ENCODE measurements around the gene MELTF. TPM values are rescaled to one million over a fixed set of nuclear protein-coding genes. Genes with fewer than 3 reads are reported as not detected.

MELTF gene
- total and polyA plus RNA-seq, 2 of the 13 experiments (the other 11 are each of a cell fraction or from before 2014, with no cell fraction given), result 3.2 to 7.5 TPM

DNA sequence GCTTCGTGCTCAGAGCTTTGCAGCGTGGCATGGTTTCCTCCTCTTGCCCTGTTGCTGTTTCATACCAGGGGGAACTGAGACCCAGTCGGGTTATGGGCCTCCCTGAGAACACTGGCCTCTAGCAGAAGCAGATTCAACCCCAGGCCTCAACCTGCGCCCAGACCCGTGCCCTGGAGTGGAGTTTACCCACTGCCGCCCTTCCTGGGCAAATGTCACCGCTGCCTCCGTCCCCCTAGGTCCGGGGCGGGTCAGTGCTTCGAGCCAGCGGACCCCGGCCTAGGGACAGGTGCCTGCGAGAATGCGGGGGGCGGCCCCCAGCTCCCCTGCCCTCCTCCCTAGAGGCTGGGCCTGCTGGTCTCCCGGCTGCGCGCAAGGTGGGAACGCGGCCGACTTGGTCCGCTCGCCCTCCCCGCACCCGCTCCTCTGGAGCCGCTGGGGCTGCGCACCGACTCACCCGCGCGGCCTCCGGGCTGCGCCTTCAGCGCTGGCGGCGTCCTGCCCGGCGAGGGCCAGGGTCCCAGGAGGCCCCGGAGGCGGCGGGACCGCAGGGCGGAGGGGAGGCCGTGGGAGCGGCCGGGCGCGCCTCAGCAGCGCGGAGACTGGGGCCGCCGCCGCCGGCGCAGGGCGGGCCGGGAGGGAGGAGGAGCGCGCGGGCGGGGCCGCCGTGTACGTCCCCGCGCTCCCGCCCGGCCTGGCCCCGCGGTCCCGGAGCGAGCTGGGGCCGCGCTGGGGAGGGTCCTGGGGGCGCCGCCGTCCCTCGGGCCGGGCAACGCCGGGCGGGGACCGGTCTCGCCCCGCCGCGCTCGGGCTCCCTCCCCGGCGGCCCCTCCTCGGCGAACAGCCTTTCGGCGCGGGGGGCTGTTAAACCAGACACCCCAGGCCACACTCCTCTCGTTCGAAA lies 61.1 kb downstream of the MELTF start, which contains the start of gene PIGZ (continued):
- TF ChIP-seq, protein P1, sequence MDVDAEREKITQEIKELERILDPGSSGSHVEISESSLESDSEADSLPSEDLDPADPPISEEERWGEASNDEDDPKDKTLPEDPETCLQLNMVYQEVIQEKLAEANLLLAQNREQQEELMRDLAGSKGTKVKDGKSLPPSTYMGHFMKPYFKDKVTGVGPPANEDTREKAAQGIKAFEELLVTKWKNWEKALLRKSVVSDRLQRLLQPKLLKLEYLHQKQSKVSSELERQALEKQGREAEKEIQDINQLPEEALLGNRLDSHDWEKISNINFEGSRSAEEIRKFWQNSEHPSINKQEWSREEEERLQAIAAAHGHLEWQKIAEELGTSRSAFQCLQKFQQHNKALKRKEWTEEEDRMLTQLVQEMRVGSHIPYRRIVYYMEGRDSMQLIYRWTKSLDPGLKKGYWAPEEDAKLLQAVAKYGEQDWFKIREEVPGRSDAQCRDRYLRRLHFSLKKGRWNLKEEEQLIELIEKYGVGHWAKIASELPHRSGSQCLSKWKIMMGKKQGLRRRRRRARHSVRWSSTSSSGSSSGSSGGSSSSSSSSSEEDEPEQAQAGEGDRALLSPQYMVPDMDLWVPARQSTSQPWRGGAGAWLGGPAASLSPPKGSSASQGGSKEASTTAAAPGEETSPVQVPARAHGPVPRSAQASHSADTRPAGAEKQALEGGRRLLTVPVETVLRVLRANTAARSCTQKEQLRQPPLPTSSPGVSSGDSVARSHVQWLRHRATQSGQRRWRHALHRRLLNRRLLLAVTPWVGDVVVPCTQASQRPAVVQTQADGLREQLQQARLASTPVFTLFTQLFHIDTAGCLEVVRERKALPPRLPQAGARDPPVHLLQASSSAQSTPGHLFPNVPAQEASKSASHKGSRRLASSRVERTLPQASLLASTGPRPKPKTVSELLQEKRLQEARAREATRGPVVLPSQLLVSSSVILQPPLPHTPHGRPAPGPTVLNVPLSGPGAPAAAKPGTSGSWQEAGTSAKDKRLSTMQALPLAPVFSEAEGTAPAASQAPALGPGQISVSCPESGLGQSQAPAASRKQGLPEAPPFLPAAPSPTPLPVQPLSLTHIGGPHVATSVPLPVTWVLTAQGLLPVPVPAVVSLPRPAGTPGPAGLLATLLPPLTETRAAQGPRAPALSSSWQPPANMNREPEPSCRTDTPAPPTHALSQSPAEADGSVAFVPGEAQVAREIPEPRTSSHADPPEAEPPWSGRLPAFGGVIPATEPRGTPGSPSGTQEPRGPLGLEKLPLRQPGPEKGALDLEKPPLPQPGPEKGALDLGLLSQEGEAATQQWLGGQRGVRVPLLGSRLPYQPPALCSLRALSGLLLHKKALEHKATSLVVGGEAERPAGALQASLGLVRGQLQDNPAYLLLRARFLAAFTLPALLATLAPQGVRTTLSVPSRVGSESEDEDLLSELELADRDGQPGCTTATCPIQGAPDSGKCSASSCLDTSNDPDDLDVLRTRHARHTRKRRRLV (CRISPR knock-in tag; IDR thresholded peaks at IDR 0.05), result no peak
- no peak; the same call in 1 of the 2 replicates for TF ChIP-seq KDM2A (CRISPR knock-in tag; IDR thresholded peaks at IDR 0.05; ENCODE audit: borderline replicate concordance, low read depth)
- TF ChIP-seq, protein P2, sequence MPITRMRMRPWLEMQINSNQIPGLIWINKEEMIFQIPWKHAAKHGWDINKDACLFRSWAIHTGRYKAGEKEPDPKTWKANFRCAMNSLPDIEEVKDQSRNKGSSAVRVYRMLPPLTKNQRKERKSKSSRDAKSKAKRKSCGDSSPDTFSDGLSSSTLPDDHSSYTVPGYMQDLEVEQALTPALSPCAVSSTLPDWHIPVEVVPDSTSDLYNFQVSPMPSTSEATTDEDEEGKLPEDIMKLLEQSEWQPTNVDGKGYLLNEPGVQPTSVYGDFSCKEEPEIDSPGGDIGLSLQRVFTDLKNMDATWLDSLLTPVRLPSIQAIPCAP (CRISPR knock-in tag; IDR thresholded peaks at IDR 0.05; ENCODE audit: low read depth), result no peak
- no peak for TF ChIP-seq ZNF160 (CRISPR knock-in tag; IDR thresholded peaks at IDR 0.05)
- TF ChIP-seq REPIN1 (CRISPR knock-in tag; IDR thresholded peaks at IDR 0.05; ENCODE audit: borderline replicate concordance, low read depth), result 0 out of 2 replicates have a peak, but pooled peaks have one; percentile 45
- TF ChIP-seq, protein P3, sequence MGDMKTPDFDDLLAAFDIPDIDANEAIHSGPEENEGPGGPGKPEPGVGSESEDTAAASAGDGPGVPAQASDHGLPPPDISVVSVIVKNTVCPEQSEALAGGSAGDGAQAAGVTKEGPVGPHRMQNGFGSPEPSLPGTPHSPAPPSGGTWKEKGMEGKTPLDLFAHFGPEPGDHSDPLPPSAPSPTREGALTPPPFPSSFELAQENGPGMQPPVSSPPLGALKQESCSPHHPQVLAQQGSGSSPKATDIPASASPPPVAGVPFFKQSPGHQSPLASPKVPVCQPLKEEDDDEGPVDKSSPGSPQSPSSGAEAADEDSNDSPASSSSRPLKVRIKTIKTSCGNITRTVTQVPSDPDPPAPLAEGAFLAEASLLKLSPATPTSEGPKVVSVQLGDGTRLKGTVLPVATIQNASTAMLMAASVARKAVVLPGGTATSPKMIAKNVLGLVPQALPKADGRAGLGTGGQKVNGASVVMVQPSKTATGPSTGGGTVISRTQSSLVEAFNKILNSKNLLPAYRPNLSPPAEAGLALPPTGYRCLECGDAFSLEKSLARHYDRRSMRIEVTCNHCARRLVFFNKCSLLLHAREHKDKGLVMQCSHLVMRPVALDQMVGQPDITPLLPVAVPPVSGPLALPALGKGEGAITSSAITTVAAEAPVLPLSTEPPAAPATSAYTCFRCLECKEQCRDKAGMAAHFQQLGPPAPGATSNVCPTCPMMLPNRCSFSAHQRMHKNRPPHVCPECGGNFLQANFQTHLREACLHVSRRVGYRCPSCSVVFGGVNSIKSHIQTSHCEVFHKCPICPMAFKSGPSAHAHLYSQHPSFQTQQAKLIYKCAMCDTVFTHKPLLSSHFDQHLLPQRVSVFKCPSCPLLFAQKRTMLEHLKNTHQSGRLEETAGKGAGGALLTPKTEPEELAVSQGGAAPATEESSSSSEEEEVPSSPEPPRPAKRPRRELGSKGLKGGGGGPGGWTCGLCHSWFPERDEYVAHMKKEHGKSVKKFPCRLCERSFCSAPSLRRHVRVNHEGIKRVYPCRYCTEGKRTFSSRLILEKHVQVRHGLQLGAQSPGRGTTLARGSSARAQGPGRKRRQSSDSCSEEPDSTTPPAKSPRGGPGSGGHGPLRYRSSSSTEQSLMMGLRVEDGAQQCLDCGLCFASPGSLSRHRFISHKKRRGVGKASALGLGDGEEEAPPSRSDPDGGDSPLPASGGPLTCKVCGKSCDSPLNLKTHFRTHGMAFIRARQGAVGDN (CRISPR knock-in tag; IDR thresholded peaks at IDR 0.05), result peak; percentile 81
- no peak for TF ChIP-seq TEAD3 (CRISPR knock-in tag; optimal IDR thresholded peaks at IDR 0.05; ENCODE audit: borderline replicate concordance)
- TF ChIP-seq U2AF2 (IDR thresholded peaks at IDR 0.05; ENCODE audit: low read depth, low read length), result no peak
- TF ChIP-seq ZNF773 (CRISPR knock-in tag; IDR thresholded peaks at IDR 0.05; ENCODE audit: borderline replicate concordance), result no peak
- no peak for TF ChIP-seq ZNF329 (CRISPR knock-in tag; IDR thresholded peaks at IDR 0.05; ENCODE audit: low read depth)
- TF ChIP-seq, protein P4, sequence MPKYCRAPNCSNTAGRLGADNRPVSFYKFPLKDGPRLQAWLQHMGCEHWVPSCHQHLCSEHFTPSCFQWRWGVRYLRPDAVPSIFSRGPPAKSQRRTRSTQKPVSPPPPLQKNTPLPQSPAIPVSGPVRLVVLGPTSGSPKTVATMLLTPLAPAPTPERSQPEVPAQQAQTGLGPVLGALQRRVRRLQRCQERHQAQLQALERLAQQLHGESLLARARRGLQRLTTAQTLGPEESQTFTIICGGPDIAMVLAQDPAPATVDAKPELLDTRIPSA (CRISPR knock-in tag; IDR thresholded peaks at IDR 0.05; ENCODE audit: borderline replicate concordance), result 0 out of 2 replicates have a peak, but pooled peaks have one; percentile 89
- TF ChIP-seq, protein P5, sequence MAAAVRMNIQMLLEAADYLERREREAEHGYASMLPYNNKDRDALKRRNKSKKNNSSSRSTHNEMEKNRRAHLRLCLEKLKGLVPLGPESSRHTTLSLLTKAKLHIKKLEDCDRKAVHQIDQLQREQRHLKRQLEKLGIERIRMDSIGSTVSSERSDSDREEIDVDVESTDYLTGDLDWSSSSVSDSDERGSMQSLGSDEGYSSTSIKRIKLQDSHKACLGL (CRISPR knock-in tag; IDR thresholded peaks at IDR 0.05), result peak; percentile 70
- TF ChIP-seq POLR2G (IDR thresholded peaks at IDR 0.05; ENCODE audit: low read depth, low read length), result peak; percentile 63; the same call in 1 of the 2 replicates
- 0 out of 2 replicates have a peak, but pooled peaks have one; percentile 50 for TF ChIP-seq ZNF552 (CRISPR knock-in tag; IDR thresholded peaks at IDR 0.05; ENCODE audit: borderline replicate concordance)
- TF ChIP-seq MEF2D (CRISPR knock-in tag; IDR thresholded peaks at IDR 0.05), result no peak
- TF ChIP-seq NKX3-1 (CRISPR knock-in tag; IDR thresholded peaks at IDR 0.05), result peak; percentile 1; the same call in 1 of the 2 replicates

Measured in HepG2 (cell line).